K562 (cell line): ENCODE results near the gene RNF138. TPM values are rescaled to one million over a fixed set of nuclear protein-coding genes. Genes with fewer than 3 reads are reported as not detected.

ENCODE experiments used
- ATAC-seq: fragments of 200-7000 bp; cut with Tn5 transposase; 3 replicates; pipeline ENCODE4 v1.9.1; 2020; ENCODE audit warnings: moderate library complexity
- BruUV-seq: library from RNA; stranded (reverse); fragments of 400-500 nt; replicated peaks from 2 replicates; lab custom pipeline; 2021; lab: Mats Ljungman, UMichigan
- CTCF ChIA-PET: fragments of 300-600 bp; formaldehyde crosslinking; extraction: SDS; loops from one replicate; lab custom pipeline; 2021; ENCODE audit warnings: low intra/inter-chr PET ratio; lab: Yijun Ruan, JAX
- POLR2A ChIA-PET: fragments of 300-600, 350-650 bp; sonication (Branson Sonifier 250); formaldehyde crosslinking; extraction: SDS; loops from one replicate; lab custom pipeline; 2021; ENCODE audit warnings: antibody characterized with exemption, inconsistent platforms; lab: Yijun Ruan, JAX
- DNase-seq, 4 experiments: peaks; one replicate each; pipeline versions ENCODE4 v3.0.0 to v3.0.0-alpha.2; 2011 to 2018; ENCODE audit warnings: low spot score in 3 of 4, mixed read lengths in 3 of 4; ENCODE audit errors: extremely low read depth in 1 of 4
- FAIRE-seq: peaks from 2 replicates; lab custom pipeline; 2011; peaks lifted over from hg19 to GRCh38; lab: Jason Lieb, UNC
- H2AFZ ChIP-seq: 2 replicates; pipeline ENCODE4 v1.6.0; 2011; ENCODE audit warnings: low read depth, low read length, control low read depth, inconsistent platforms
- H3K27ac ChIP-seq: fragments of 200-600 bp; 3 replicates; pipeline ENCODE4 v1.8.0; 2011; ENCODE audit warnings: low read depth, mild to moderate bottlenecking, control low read depth, inconsistent platforms, low read length, moderate library complexity, mixed read lengths; ENCODE audit errors: extremely low read depth
- H3K27me3 ChIP-seq, 2 experiments: fragments of 300-600 bp in 1 of 2; 2 replicates in 1 of 2; 3 replicates in 1 of 2; pipeline versions ENCODE4 v1.6.0 to v1.8.0; 2011; ENCODE audit warnings: inconsistent platforms in 2 of 2, low read length in 2 of 2, mild to moderate bottlenecking in 1 of 2, mixed read lengths in 1 of 2, moderate library complexity in 1 of 2; ENCODE audit not compliant: control insufficient read depth in 2 of 2, insufficient read depth in 2 of 2
- H3K36me3 ChIP-seq: fragments of 300-600 bp; 3 replicates; pipeline ENCODE4 v1.8.0; 2011; ENCODE audit warnings: mild to moderate bottlenecking, low read length, inconsistent platforms; ENCODE audit not compliant: control insufficient read depth, insufficient read depth
- H3K4me1 ChIP-seq, 2 experiments: fragments of 200-600 bp in 1 of 2; replicated peaks in 1 of 2; 2 replicates in 1 of 2; 3 replicates in 1 of 2; pipeline versions ENCODE4 v1.5.1 to v1.8.0; 2011; ENCODE audit warnings: inconsistent platforms in 2 of 2, low read length in 2 of 2, mild to moderate bottlenecking in 1 of 2, mixed read lengths in 1 of 2, moderate library complexity in 1 of 2; ENCODE audit not compliant: control insufficient read depth in 2 of 2, insufficient read depth in 2 of 2
- H3K4me2 ChIP-seq: 2 replicates; pipeline ENCODE4 v1.6.1; 2011; ENCODE audit warnings: low read length, control low read depth, inconsistent platforms, mixed read lengths; ENCODE audit not compliant: insufficient read depth
- H3K4me3 ChIP-seq: fragments of 200-600 bp; sonication (generic), shearing (Covaris generic); 2 replicates; pipeline ENCODE4 v1.5.1; 2016; ENCODE audit warnings: control low read depth, inconsistent platforms
- H3K79me2 ChIP-seq: fragments of 200-600 bp; 3 replicates; pipeline ENCODE4 v1.8.0; 2011; ENCODE audit warnings: low read length, inconsistent platforms; ENCODE audit not compliant: control insufficient read depth, insufficient read depth
- H3K9ac ChIP-seq, 2 experiments: 2 replicates each; pipeline versions ENCODE4 v1.6.0 to v1.6.1; 2011; ENCODE audit warnings: low read depth in 2 of 2, low read length in 2 of 2, control low read depth in 1 of 2, inconsistent platforms in 1 of 2, mild to moderate bottlenecking in 1 of 2, mixed read lengths in 1 of 2; ENCODE audit not compliant: insufficient read depth in 1 of 2
- H3K9me1 ChIP-seq: one replicate; pipeline ENCODE4 v1.6.0; 2011; ENCODE audit warnings: inconsistent platforms, mild to moderate bottlenecking, low read length, moderate library complexity; ENCODE audit not compliant: control insufficient read depth, insufficient read depth
- H3K9me3 ChIP-seq: replicated peaks from 2 replicates; pipeline ENCODE4 v1.5.1; 2011; ENCODE audit warnings: low read depth, low read length, inconsistent platforms; ENCODE audit not compliant: control insufficient read depth, insufficient read depth
- H4K20me1 ChIP-seq: replicated peaks from 2 replicates; pipeline ENCODE4 v1.6.1; 2011; ENCODE audit warnings: low read length, inconsistent platforms, mixed read lengths; ENCODE audit not compliant: control insufficient read depth, insufficient read depth
- ARNT ChIP-seq, 2 experiments: fragments of 450-650 bp; IDR thresholded peaks; 2 replicates each; pipeline ENCODE4 v1.6.1; 2016; ENCODE audit warnings: mild to moderate bottlenecking in 1 of 2
- ATF7 ChIP-seq: fragments of 450-650 bp; IDR thresholded peaks from 2 replicates; pipeline ENCODE4 v1.7.1; 2014; ENCODE audit warnings: mild to moderate bottlenecking, moderate library complexity
- DPF2 ChIP-seq: fragments of 450-650 bp; IDR thresholded peaks from 2 replicates; pipeline ENCODE4 v1.6.1; 2016
- KDM5B ChIP-seq: fragments of 200-600 bp; sonication (generic); IDR thresholded peaks from 2 replicates; pipeline ENCODE4 v1.6.1; 2012; ENCODE audit warnings: low read depth, mild to moderate bottlenecking, moderate library complexity, low read length, control low read depth, inconsistent platforms; ENCODE audit not compliant: insufficient replicate concordance
- NFXL1 ChIP-seq: fragments of 450-650 bp; formaldehyde crosslinking; IDR thresholded peaks from 2 replicates; pipeline ENCODE4 v1.4.0; 2021; ENCODE audit warnings: mild to moderate bottlenecking
- PHTF2 ChIP-seq: fragments of 250-450 bp; sonication (Bioruptor Pico); IDR thresholded peaks from 2 replicates; pipeline ENCODE4 v1.5.0; 2021; ENCODE audit warnings: mild to moderate bottlenecking
- ZNF696 ChIP-seq: fragments of 250-450 bp; sonication (Bioruptor Pico); conservative IDR thresholded peaks from 2 replicates; pipeline ENCODE4 v1.4.0; 2020; ENCODE audit warnings: mild to moderate bottlenecking, moderate library complexity
- WGBS: fragments of 100-300 bp; shearing (Covaris generic); methylation state at CpG from one replicate; pipeline ENCODE4 v1.1.6; 2016; ENCODE audit warnings: low coverage, mixed read lengths; ENCODE audit not compliant: insufficient coverage; ENCODE audit errors: missing lambda C conversion rate; 5-methylcytosine and 5-hydroxymethylcytosine counted together
- in situ Hi-C: fragments of 300-500 bp; cut with MboI; formaldehyde crosslinking; loops from 4 replicates; pipeline ENCODE4 v1.15.0; 2018; ENCODE audit warnings: inconsistent platforms, mixed read lengths
- intact Hi-C: fragments of 100-400 bp; cut with micrococcal nuclease; formaldehyde crosslinking; loops from 2 replicates; pipeline ENCODE4 v1.14.2; 2022
- polyA plus RNA-seq, 8 experiments: library from polyadenylated mRNA; depleted of rRNA in 4 of 8; stranded (reverse) in 5 of 8; unstranded in 3 of 8; fragments of >200 nt; fragmentation: Nextera tagmentation in 2 of 8; fragmentation: Illumina TruSeq in 1 of 8; extraction: Ambion mirVana in 2 of 8; extraction: Trizol in 1 of 8; gene quantifications; 2 replicates each; pipeline versions ENCODE4 v1.2.1 to v1.2.3, GENCODE V29; 2011 to 2014; ENCODE audit warnings: inconsistent platforms in 1 of 8, missing spikeins in 1 of 8
- total RNA-seq, 7 experiments: library from RNA; depleted of rRNA in 6 of 7; stranded (reverse); fragments of >200 nt in 6 of 7; fragmentation: Illumina TruSeq in 2 of 7; extraction: Trizol in 2 of 7; gene quantifications; 2 replicates each; pipeline versions ENCODE4 v1.2.1 to v1.2.3, GENCODE V29; 2011 to 2021; ENCODE audit warnings: low replicate concordance in 1 of 7
- TF ChIP-seq, protein P1 (sequence below), 2 experiments: fragments of 450-650 bp in 1 of 2; sonication (generic) in 1 of 2; formaldehyde crosslinking in 1 of 2; IDR thresholded peaks; 2 replicates each; pipeline versions ENCODE4 v1.7.1 to v1.9.0; 2016 to 2022; ENCODE audit warnings: inconsistent platforms in 1 of 2, mild to moderate bottlenecking in 1 of 2, missing genetic modification reagents in 1 of 2
- TF ChIP-seq, protein P2 (sequence below): fragments of 450-650 bp; IDR thresholded peaks from 2 replicates; pipeline ENCODE4 v1.7.1; 2018; ENCODE audit warnings: mild to moderate bottlenecking, low read depth; ENCODE audit not compliant: partially characterized antibody

RNF138 gene
- total and polyA plus RNA-seq, 9 of the 15 experiments (the other 6 are each of a cell fraction or from before 2014, with no cell fraction given): 47.6 to 100 (median 62.5) TPM

DNA sequence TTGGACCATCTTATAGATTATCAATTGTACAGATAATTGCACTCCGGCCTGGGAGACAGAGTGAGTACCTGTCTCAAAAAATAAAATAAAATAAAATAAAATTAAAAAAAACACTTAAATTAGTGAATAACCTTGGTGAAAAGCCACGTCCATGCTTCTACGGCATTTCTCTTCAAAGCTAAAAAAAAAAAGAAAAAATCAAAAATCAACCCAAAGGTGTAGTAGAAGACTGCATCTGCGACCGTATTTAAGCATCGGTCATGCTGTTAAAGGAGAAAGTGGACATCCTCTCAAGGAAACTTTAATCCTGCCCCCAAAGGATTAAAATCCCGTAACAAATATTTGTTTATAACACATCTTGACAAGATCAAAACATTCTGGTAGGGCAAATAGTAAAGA lies 350 bp upstream of the RNF138 start:
- ATAC-seq (no peak), DNase-seq (peak in 1 of 4 experiments; percentile 17), FAIRE-seq (no peak)
- POLR2A ChIA-PET: interaction anchor here (0.6 to 2.1 kb wide), 11 partner anchors 9 to 231 kb away, joined by 3 to 6 read pairs (median 3); no protein-coding TSS in a partner anchor
- Histone ChIP-seq H3K27ac (peak overlapping the region; percentile 98), H3K9me1 (no peaks in the 10 kb centered on the region), H2AFZ (peak overlapping the region; percentile 91), H4K20me1 (peaks cover 4% of the 10 kb centered on the region), H3K9ac (peak overlapping the region; percentile 91 to 97), H3K4me3 (peak overlapping the region; percentile 77), H3K4me1 (peaks cover 19 to 28% of the 10 kb centered on the region in 2 experiments; a peak in 4 of 5 replicates), H3K79me2 (peaks cover 38% of the 10 kb centered on the region), H3K27me3 (no peaks in the 10 kb centered on the region), H3K36me3 (peaks cover 22% of the 10 kb centered on the region), H3K9me3 (no peaks in the 10 kb centered on the region), H3K4me2 (peak overlapping the region; percentile 75)
- no TSS peak for BruUV-seq
- WGBS: 36% methylated on average over 7 of the region's 7 CpGs
- CTCF ChIA-PET: interaction anchor here (0.7 kb wide), 1 partner anchor 536 kb away, joined by 3 read pairs; no protein-coding TSS in a partner anchor
- in situ Hi-C loops (no loop called here), intact Hi-C loops (loop anchor here (5.0 to 10.0 kb wide), 2 partner anchors 149 to 987 kb away; partner anchors contain the start of genes DSC2 and TRAPPC8)
- TF ChIP-seq, protein P1, sequence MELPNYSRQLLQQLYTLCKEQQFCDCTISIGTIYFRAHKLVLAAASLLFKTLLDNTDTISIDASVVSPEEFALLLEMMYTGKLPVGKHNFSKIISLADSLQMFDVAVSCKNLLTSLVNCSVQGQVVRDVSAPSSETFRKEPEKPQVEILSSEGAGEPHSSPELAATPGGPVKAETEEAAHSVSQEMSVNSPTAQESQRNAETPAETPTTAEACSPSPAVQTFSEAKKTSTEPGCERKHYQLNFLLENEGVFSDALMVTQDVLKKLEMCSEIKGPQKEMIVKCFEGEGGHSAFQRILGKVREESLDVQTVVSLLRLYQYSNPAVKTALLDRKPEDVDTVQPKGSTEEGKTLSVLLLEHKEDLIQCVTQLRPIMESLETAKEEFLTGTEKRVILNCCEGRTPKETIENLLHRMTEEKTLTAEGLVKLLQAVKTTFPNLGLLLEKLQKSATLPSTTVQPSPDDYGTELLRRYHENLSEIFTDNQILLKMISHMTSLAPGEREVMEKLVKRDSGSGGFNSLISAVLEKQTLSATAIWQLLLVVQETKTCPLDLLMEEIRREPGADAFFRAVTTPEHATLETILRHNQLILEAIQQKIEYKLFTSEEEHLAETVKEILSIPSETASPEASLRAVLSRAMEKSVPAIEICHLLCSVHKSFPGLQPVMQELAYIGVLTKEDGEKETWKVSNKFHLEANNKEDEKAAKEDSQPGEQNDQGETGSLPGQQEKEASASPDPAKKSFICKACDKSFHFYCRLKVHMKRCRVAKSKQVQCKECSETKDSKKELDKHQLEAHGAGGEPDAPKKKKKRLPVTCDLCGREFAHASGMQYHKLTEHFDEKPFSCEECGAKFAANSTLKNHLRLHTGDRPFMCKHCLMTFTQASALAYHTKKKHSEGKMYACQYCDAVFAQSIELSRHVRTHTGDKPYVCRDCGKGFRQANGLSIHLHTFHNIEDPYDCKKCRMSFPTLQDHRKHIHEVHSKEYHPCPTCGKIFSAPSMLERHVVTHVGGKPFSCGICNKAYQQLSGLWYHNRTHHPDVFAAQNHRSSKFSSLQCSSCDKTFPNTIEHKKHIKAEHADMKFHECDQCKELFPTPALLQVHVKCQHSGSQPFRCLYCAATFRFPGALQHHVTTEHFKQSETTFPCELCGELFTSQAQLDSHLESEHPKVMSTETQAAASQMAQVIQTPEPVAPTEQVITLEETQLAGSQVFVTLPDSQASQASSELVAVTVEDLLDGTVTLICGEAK (IDR thresholded peaks at IDR 0.05): peak; percentile 73
- TF ChIP-seq, protein P1 (CRISPR knock-in tag; IDR thresholded peaks at IDR 0.05): no peak
- TF ChIP-seq PHTF2 (CRISPR knock-in tag) (no peak), NFXL1 (CRISPR knock-in tag) (no peak), ZNF696 (CRISPR knock-in tag) (no peak), KDM5B (no peak), ARNT (IDR thresholded peaks at IDR 0.05) (peak in 1 of 2 experiments; percentile 34; a peak in 2 of 4 replicates), ATF7 (no peak), DPF2 (0 out of 2 replicates have a peak, but pooled peaks have one; percentile 9)
- TF ChIP-seq, protein P2, sequence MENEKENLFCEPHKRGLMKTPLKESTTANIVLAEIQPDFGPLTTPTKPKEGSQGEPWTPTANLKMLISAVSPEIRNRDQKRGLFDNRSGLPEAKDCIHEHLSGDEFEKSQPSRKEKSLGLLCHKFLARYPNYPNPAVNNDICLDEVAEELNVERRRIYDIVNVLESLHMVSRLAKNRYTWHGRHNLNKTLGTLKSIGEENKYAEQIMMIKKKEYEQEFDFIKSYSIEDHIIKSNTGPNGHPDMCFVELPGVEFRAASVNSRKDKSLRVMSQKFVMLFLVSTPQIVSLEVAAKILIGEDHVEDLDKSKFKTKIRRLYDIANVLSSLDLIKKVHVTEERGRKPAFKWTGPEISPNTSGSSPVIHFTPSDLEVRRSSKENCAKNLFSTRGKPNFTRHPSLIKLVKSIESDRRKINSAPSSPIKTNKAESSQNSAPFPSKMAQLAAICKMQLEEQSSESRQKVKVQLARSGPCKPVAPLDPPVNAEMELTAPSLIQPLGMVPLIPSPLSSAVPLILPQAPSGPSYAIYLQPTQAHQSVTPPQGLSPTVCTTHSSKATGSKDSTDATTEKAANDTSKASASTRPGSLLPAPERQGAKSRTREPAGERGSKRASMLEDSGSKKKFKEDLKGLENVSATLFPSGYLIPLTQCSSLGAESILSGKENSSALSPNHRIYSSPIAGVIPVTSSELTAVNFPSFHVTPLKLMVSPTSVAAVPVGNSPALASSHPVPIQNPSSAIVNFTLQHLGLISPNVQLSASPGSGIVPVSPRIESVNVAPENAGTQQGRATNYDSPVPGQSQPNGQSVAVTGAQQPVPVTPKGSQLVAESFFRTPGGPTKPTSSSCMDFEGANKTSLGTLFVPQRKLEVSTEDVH: peak; percentile 27
